HG02973 (cell line): ENCODE data around the gene LIMK2.
"Not testable (repeated sequence)": the region's sequence is repeated elsewhere in the genome, so short reads cannot be mapped to it uniquely, and the experiment has no call there.

Experiments used
- ATAC-seq: cut with Tn5 transposase; IDR thresholded peaks from one replicate; pipeline ENCODE4 v1.9.1; 2021; ENCODE audit warnings: moderate library complexity; ENCODE audit not compliant: unreplicated experiment

The LIMK2 gene

DNA sequence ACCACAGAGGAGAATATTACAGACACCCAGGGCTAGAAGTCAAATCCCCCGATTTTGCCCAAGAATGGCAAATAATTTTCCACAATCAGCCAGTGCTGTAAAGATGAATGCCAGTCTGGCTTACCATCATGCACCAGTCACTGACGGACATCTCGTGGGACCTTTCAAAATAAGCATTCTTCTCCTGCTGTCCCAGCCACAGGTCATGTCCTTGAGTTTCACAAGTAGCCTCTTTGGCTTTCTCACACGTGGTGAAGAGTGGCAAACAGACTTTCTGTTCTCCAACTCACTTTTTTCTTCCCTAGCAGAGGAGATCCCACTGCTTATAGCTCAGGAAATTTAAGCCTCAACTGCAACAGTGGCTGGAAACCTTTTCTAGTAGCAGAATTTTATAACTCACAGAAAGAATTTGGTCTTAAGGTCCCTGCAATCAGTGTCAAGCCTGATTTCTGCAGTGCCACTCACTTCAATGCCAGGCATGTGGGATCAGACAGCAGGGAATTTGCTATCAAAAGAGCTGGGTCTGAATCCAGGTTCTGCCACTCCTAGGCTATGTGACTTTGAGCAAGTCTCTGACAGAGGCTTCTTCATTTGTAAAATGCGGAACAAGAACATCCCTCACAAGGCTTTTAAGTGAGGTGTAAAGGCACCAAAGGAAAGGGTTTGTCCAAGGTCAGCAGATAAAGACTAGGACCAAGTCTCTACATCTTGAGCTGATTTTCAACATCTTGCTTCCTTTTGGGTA, 76.6 kb downstream of the LIMK2 start:
- no peak for ATAC-seq

DNA sequence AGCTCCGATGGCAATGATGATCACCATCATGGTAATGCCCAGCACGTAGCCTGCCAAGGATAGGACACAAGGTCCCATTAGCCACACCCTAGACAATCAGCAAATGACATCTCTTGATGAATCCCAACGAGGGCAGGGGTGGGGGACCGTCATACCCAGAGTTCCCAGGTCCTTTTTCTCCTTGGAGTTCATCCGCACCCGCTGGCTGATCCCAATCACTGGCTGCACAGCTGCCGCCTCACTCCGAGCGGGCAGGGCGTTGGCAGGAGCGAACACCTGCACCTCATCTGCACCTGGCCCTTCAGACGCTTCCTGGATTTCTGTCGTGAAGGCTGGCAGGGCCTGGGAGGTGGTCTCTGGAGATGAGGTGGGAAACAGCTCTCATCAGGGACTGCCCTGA, 77.2 kb downstream of the LIMK2 start:
- ATAC-seq = no peak

DNA sequence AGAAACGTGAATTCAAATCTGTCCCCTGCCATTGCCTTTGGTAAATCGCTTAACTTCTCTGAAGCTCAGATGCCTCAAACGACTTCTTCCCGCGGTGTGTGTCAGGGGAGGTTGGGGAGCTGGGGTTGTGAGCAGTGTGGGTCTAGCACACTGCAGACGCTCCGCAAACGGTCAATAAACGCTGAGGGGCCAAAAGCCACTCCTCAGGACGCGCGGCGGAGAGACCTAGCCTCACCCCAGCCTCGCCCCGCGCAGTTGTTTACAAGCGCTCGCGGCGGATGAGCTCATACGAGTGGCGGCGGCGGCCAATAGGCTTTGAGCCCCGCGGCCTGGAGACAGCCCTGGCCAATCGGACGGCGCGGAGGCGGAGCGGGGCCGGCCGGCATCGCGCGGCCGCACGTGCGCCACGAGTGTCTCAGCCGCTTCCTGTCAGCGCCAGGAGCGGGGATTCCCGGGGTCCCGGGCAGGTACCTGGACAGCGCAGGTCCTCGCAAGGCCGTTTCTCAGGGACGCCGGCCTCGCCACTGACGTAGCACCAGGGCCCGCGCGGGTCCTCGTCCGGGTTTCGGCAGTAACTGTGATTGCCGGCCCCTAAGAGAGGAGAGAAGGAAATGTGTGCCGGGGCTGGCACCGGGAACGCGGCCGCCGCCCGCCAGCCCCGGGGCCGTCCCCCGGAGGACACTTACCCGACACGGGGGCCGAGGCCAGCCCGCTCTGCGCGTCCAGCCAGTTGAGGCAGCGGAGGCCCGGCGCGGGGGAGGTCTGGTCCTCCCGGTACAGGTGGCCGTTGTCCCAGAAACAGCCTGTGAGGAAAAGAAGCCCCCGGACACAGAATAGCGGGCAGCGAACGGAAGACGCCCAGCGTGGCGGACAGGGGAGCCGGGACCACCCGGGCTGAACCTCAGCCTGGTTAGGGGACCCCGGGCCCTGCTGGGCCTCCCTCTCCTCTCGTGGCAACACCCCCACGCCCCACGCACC, 78.7 kb downstream of the LIMK2 start:
- peak; percentile 80 for ATAC-seq

DNA sequence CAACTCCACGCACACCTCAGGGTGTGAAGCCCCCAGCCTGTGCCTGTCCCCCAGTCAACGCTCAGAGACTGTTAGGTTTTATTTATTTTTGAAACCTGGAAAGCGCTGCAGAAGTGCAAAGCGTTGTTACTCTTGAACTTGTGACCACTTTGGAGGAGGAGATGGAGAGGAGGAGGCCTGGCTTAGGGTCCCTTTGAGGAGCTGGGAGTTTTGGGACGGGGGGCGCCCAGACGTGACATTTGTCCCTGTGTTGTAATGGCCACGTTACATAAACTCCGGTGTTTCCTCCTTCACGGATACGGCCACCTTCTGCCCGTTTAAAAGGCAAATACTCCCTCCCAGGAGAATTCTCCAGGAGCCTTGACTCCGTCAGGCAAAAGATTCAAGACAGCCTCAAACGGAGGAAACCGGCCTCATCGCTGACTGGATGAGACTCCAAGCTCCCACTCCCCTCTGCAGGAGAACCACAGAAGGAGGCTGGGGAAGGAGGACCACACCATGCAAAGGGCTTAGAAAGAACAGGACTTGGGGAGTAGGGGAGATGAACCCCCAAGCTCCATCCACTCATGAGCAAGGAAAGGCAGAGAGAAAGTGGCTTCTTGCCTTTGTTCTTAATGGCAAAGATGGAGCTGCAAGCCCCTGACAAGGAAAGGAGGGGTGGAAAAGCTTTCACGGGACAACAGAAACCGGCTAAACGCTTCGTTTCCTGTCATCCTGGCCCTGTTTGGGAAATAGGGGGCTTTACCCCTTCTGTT, 79.6 kb downstream of the LIMK2 start:
- no peak for ATAC-seq

DNA sequence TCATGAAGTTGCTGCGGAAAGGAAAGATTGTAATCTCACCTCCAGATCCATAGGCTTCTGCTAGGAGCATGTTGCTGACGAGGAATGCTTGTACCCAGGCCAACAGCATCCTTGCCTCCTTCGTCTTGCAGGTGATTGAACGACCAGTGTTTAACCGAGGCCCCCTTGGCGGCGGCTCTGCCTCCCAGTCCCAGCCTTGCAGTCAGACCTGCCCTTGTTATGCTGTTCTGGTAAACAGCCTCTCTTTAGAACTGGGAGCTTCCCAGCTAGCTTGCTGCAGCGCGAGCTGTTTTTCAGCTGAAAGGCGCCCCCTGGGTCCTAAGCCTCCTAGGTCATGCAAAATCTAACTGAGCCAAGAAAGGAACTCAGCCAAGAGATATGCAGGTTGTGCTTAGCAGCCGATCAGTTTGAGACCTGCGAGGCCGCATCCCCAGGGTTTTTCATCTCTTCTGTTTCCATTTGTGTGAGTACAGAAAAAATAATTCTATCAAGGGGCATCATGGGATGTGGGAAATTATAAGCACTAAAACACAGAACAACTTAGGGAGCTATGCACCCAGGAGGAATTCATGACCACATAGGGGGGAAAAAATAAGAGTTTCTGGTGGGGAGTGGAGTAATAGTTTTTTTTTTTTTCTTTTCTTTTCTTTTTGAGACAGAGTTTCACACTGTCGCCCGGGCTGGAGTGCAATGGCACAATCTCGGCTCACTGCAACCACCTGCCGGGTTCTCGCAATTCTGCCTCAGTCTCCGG, 80.3 kb downstream of the LIMK2 start, which contains the start of gene PIK3IP1:
PIK3IP1 (minus strand) TSS at position 253 of the 754 bp plus-strand sequence; CDS start at position 109, 144 bp downstream.
- ATAC-seq = no peak

DNA sequence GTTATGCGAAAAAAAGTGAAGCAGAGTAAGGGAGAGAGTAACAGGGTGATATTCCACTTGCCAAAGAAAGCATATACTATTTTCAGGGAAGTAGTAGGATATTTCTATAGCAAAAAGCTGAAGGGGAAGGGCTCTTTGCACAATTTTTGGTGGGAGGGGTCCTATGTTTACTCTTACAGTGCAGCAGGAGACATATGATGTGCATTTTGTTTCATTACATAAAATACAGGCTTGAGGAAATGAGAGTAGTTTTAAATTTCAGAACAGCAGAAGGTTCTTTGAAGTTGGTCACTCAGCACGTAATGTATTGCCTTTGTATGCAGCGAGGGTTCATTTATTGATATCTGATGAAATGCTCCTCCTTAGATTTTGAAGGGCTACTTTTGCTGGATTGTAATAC, 83.3 kb downstream of the LIMK2 start:
- ATAC-seq = no peak

DNA sequence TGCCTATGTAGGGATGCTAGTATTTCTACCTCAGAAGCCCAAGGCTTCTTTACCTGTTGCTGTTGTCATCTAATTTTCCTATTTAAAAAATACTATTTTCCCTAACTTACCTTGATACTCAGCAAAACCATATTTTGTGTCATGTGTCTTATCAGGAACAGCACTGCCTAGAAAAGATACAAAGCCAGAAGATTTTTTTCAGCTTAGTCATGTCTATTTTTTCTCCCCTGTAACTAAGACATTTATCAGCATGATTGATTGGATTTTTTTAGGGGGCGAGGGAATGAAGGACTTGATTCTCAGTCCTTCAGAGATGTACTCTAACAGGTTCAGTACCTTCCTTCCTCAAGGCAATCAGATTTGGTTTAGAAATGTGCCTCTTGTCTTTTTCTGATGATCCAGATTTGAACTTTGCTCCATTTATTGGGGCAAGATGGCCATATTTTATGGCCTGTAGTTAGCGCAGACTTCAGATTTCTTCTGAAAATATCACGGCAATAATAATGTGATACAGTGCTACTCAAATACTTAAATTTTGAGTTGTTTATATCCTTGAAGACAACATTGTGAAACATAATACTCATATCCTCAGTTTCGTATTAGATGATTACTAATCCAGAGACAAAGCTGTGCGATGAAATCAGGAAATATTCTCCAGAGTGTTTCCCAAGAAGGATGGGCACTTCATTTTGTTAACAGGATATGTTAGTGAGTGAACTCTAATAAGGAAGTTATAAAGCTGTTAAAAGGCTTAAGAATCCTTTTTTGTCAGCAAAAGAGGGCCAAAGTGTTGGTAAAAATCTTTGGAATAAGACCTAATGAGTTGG, 83.9 kb downstream of the LIMK2 start:
- no peak for ATAC-seq

DNA sequence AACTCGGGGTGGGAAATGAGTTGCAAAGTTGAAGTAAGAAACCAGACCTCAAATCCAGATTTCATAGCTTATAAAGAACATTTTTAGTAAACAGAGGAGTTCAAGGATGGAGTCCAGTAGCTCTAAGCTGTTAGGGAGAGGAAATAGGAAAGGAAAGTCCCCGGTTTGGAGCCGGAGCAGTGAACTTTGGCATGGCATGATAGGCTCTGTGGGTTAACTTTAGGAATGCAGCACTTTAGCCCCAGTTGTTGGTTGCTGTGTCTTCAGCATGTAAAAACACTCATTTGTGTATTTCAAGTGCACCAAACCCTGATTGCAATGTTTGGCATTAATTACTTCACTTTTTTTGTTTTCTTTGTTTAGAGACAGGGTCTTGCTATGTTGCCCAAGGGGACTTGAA, 88.8 kb downstream of the LIMK2 start:
- ATAC-seq = no peak

DNA sequence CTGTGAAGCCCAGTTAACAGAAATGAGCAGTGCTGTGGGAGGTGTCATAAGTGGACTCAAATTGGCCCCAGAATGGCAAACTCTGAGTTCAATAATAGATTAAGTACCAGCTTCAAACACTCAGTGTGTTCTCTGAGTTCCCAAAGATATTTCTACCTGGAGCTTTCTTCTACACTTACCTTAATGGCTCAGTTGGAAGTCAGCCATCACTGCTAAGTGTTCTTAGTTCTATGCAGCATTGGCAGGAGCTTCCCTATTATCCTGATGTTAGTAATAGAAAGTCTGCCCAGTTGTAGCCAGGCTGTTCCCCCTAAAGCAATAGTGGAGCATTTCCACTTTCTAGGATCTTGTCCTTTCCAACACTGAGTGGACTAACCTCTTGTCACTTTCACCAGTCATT, 89.9 kb downstream of the LIMK2 start:
- no peak for ATAC-seq

DNA sequence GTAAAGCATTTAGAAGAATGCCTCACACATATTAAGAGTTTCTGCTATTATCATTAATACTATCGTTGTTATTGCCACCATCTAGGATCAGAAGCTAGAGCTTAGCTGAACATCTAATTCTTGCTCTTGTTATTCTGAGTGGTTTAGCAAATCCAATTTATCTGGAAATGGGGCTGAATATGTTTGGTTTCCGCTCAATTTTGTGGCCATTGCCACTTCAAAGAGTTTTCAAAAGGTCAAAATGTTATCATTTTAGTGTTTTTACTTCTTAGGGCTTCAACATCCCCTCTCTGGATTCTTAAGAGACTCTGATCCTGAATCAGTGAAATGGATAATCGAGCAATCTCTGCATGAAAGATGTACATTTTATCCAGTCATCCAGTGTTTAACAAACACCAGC, 90.4 kb downstream of the LIMK2 start:
- ATAC-seq = no peak

DNA sequence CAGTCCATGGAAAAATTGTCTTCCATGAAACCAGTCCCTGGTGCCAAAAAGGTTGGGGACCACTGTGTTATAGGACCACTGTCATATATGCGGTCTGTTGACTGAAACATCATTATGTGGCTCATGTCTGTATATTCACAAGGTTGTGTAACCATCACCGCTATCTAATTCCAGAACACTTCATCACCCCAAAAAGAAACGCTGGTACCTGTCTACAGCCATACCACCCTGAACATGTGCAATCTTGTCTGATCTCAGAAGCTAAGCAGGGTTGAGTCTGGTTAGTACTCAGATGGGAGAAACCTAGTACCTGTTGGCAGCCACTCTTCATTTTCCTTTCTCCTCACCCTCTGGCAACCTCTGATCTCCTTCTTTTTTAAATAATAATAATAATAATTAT, 93.1 kb downstream of the LIMK2 start:
- no peak for ATAC-seq

DNA sequence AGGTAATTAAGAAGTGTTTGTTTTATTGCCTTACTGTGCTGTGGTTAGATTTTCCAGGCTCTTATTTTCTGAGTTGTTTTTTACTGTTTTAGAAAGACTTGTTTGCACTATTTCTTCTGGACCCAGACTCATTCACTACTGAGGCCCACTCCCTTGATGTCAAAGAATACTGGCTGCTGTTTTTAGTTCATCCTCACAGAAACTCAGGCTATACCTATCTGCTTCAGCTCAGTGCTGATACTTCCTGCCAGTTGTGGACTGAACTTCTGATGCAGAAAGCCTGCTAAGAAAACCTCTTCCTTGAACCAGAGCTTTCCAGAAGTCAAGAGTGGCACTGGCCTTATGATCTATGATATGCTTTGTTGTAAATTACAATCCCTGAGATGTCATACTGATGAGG, 96.1 kb downstream of the LIMK2 start:
- ATAC-seq = no peak

DNA sequence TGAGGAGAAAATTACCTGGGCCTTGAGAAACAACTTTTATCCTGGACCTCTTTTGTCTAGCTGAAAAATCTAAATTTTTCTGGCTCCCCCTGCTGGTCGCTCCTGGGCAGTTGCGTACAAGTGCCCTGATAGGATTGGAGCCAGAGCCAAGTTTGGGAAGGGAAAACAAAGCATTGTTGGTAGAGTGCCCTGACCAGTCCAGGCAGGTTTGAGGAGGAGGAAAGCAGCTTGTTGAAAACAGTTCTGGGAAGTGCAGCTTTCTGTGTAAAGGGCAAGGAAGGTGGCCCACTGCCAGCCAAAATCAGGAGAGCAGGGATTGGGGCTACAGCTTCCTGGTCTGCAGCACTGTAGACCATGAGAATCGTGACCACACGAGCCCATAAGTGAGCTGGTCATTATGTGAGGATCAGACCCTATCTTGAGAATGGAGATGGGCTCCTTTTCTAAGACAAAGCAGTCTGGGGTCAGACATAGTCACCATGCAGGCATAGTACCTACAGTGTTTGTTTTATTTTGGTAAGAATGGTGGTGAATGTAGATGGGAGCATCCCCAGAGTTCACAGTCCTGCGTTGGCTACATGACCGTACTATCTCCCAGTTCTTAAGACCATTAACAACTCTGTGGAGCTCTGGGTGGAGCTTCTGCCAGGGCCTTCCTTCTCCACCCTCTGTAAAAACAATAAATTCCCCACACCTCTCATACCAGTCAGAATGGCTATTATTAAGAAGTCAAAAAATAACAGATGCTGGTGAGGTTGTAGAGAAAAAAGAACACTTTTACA, 101.5 kb downstream of the LIMK2 start:
- ATAC-seq = no peak

DNA sequence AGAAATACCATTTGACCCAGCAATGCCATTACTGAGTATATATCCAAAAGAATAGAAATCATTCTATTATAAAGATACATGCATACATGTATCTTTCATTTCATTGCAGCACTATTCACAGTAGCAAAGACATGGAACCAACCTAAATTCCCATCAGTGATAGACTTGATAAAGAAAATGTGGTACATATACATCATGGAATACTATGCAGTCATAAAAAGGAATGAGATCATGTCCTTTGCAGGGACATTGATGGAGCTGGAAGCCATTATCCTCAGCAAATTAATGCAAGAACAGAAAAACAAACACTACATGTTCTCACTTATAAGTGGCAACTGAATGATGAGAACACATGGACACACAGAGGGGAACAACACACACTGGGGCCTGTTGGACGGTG, 102.1 kb downstream of the LIMK2 start:
- ATAC-seq = not testable (repeated sequence)

DNA sequence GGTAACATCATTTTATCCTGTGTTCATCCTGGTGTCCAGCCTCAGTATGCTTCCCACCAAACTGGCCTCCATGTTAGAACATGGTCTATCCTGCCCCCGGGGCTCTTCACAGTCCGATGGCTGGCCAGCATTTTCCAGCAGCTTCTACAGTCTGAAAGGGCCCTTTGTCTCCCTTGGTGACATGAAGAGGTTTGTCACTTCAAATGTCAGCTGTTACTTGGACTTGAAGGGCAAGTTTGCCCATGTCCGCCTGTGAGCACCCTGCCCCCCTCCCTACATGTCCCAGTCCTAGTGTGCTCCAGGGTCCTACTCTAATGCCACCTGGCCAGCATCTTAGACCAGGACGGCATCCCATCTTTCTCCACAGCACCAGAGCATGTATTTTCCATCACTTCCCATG, 109.3 kb downstream of the LIMK2 start:
- no peak for ATAC-seq

DNA sequence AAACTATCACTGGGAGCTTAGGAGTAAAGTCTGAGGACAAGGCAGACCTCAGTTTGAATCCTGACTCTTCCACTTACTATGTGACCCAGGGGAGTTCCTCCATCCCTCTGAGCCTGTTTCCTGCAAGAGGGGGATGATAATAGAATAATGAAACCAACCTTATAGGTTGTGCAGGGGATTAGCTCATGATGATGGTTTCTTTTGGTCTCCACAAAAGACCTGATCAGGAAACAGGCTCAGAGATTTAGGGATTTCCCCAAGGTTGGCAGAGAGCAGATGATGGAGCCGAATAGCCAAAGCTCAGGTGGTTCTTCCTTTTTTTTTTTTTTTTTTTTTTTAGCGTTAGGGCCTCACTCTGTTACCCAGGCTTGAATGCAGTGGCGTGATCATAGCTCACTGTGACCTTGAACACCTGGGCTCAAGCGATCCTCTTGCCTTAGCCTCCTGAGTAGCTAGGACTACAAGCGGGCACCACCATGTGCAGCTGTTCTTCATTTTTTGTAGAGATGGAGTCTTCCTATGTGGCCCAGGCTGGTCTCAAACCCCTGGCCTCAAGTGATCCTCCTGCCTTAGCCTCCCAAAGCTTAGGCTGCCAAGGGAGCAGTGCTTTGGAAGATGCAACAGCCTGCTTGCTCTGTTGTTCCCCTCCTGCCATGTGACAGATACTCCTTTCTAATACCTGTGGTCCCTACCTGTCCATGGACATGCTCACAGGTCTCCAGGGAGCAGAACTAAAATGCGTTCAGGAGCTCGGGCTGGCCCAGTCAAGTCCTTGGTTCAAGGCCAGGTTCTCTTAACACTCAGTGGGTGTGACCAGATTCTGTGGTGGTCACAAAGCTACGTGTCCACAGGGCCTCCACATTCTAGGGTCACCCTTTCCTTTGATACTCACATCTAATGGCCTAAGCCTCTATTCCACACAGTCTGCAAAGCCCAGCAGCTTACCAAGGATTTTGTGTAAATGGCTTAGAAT, 111.8 kb downstream of the LIMK2 start:
- ATAC-seq = no peak

DNA sequence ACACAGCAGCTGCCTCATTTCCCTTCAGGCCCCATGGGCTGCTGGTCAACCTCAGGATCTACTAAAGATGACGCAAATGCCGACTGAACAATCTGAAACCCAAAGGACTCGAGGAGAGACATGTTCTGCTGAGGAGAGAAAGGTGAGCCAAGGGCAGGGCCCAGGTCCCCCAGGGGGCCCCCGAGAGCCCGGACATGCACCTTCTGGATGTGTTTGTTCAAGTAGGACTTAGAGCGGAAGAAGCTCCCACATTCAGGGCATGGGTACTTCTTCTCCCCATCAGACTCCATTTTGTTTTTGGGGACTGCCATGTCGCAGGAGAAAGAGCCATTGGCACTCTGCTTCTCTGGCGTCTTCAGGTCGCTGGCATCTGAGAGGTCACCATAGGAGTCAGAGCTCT, 114.8 kb downstream of the LIMK2 start:
- no peak for ATAC-seq
